Measurements from ENCODE around the gene KPNA3. TPM values are rescaled to one million over a fixed set of nuclear protein-coding genes. Genes with fewer than 3 reads are reported as not detected.
"Not testable (repeated sequence)": the region's sequence is repeated elsewhere in the genome, so short reads cannot be mapped to it uniquely, and the experiment has no call there.

The KPNA3 gene
- total RNA-seq, 2 experiments from 2014 or later, result 35.3 to 47.9 TPM

GRCh38 chr13:49791315-49791710, 1.2 kb downstream of the KPNA3 start:
- ATAC-seq (no peak), DNase-seq (peak; percentile 54)
- CTCF ChIA-PET, result interaction anchor here (0.7 to 1.2 kb wide), 4 partner anchors 100 to 347 kb away, joined by 3 to 5 read pairs (median 3); partner anchors contain the start of genes CAB39L, EBPL, SETDB2 and SPRYD7
- peak overlapping the region; percentile 83 for H3K4me3 Mint-ChIP-seq
- H3K36me3 Mint-ChIP-seq, result peaks cover 25% of the 10 kb centered on the region
- H3K4me1 Mint-ChIP-seq, result peaks cover 38% of the 10 kb centered on the region
- H3K27me3 Mint-ChIP-seq, result no peaks in the 10 kb centered on the region
- H3K9me3 Mint-ChIP-seq (ENCODE audit: low read depth), result no peaks in the 10 kb centered on the region
- peak overlapping the region; percentile 92 for H3K27ac Mint-ChIP-seq

GRCh38 chr13:49789968-49790367, 2.5 kb downstream of the KPNA3 start:
- H3K4me1 Mint-ChIP-seq, result peaks cover 40% of the 10 kb centered on the region
- DNase-seq (no peak), ATAC-seq (no peak)
- H3K36me3 Mint-ChIP-seq, result peaks cover 25% of the 10 kb centered on the region
- no peak overlapping the region for H3K4me3 Mint-ChIP-seq
- H3K9me3 Mint-ChIP-seq (ENCODE audit: low read depth), result no peaks in the 10 kb centered on the region
- CTCF ChIA-PET, result interaction anchor here (1.2 kb wide), 1 partner anchor 45 kb away, joined by 3 read pairs; no protein-coding TSS in a partner anchor
- H3K27ac Mint-ChIP-seq, result no peak overlapping the region
- H3K27me3 Mint-ChIP-seq, result no peaks in the 10 kb centered on the region

GRCh38 chr13:49786401-49787008, 6.0 kb downstream of the KPNA3 start:
- ATAC-seq, result no peak
- H3K9me3 Mint-ChIP-seq (ENCODE audit: low read depth), result no peaks in the 10 kb centered on the region
- DNase-seq, result no peak
- H3K36me3 Mint-ChIP-seq, result peaks cover 23% of the 10 kb centered on the region
- CTCF ChIA-PET, result no interaction called here
- peaks cover 40% of the 10 kb centered on the region for H3K4me1 Mint-ChIP-seq
- H3K27ac Mint-ChIP-seq, result no peak overlapping the region
- H3K27me3 Mint-ChIP-seq, result no peaks in the 10 kb centered on the region
- no peak overlapping the region for H3K4me3 Mint-ChIP-seq

DNA sequence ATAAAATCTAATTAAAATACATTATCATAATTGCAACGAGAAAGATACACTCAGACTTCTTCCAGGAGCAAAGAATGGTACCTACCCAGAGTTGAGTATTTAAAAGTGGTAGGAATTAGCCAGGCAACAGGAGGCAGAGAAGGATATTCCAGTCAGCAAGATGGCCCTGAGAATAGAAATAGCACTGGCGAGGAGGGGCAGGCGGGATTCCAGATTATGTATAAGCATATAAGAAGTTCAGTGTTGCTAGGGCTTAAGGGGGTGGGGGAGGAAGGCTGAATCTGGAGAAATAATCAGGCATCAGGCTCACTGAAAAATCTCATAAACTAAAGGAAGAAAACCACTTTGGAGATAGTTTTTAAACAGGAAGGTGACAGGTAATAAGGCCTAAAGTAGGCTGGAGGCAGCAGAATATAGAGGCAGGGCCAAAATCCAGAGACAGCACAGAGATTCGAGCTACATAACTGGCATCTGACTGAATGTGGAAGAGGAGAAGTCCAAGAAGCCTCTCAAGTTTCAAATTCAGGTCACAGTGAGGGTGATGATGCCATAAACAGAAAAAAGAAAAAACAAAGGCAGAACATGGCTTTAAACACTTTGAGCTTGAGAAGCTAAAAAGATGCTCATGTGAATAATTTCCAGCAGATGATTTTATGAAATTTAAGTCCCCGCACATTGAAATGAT, 7.5 kb downstream of the KPNA3 start:
- no peak for DNase-seq
- CTCF ChIA-PET, result interaction anchor here (1.2 kb wide), 1 partner anchor 28 kb away, joined by 3 read pairs; no protein-coding TSS in a partner anchor

DNA sequence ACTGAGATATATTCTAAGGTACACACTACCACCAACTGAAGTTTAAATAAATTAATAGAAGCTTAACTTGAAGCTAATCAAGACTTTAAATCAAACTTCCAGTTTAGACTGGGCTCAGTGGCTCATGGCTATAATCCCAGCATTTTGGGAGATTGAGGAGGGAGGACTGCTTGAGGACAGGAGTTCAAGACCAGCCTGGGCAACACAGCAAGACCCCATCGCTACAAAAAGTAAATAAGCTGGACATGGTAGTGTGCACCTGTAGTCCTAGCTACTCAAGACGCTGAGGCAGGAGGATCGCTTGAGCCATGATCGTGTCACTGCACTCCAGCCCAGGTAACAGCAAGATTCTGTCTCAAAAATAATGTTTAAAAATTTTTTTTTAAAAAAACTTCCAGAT, 8.6 kb downstream of the KPNA3 start:
- no peak for ATAC-seq
- peaks cover 14% of the 10 kb centered on the region for H3K36me3 Mint-ChIP-seq
- peaks cover 21% of the 10 kb centered on the region for H3K4me1 Mint-ChIP-seq
- H3K4me3 Mint-ChIP-seq, result no peak overlapping the region
- no peak overlapping the region for H3K27ac Mint-ChIP-seq
- no peak for DNase-seq
- no peaks in the 10 kb centered on the region for H3K27me3 Mint-ChIP-seq
- H3K9me3 Mint-ChIP-seq (ENCODE audit: low read depth), result no peaks in the 10 kb centered on the region
- CTCF ChIA-PET, result interaction anchor here (1.2 kb wide), 1 partner anchor 27 kb away, joined by 3 read pairs; no protein-coding TSS in a partner anchor

More for the DNA sequence above, 7.5 kb downstream of the KPNA3 start:
- H3K9me3 Mint-ChIP-seq (ENCODE audit: low read depth), result no peaks in the 10 kb centered on the region
- H3K4me3 Mint-ChIP-seq, result no peak overlapping the region
- H3K36me3 Mint-ChIP-seq, result peaks cover 19% of the 10 kb centered on the region
- no peak overlapping the region for H3K27ac Mint-ChIP-seq
- ATAC-seq, result no peak
- peaks cover 30% of the 10 kb centered on the region for H3K4me1 Mint-ChIP-seq
- no peaks in the 10 kb centered on the region for H3K27me3 Mint-ChIP-seq

- Mint-ChIP-seq H3K4me1 (peaks cover 24% of the 10 kb centered on the region), H3K27me3 (no peaks in the 10 kb centered on the region), H3K9me3 (ENCODE audit: low read depth) (no peaks in the 10 kb centered on the region), H3K36me3 (peaks cover 11% of the 10 kb centered on the region), H3K4me3 (no peak overlapping the region), H3K27ac (no peak overlapping the region)
- ATAC-seq, result no peak
- DNase-seq, result no peak
- CTCF ChIA-PET, result interaction anchor here (0.7 kb wide), 1 partner anchor 10 kb away, joined by 3 read pairs; the partner anchor contains the start of gene KPNA3
These were observed 9.7 kb downstream of the KPNA3 start for GRCh38 chr13:49782784-49783183.

GRCh38 chr13:49781806-49782205, 10.7 kb downstream of the KPNA3 start:
- CTCF ChIA-PET, result no interaction called here
- peaks cover 8% of the 10 kb centered on the region for H3K36me3 Mint-ChIP-seq
- no peak overlapping the region for H3K4me3 Mint-ChIP-seq
- no peak for DNase-seq
- no peaks in the 10 kb centered on the region for H3K27me3 Mint-ChIP-seq
- peaks cover 26% of the 10 kb centered on the region for H3K4me1 Mint-ChIP-seq
- H3K27ac Mint-ChIP-seq, result no peak overlapping the region
- ATAC-seq, result no peak
- no peaks in the 10 kb centered on the region for H3K9me3 Mint-ChIP-seq (ENCODE audit: low read depth)

DNA sequence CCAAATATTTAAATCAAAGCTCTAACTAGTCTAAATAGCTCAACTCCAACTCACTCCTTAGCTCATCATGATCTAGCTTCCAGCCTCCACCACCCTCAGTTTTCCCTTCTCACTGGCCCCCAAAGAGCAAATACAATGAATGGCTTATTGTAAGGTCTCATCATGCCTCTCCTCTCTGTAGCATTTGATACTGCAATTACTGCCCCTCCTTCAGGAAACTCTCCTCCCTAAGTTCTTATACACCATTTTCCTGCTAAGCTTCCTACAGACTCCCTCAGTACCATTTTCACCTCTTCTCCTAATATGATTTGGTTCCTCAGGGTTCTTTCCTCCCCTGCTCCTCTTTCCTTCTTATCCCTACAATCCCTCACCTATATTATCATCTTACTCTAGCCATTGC, 12.8 kb downstream of the KPNA3 start:
- Mint-ChIP-seq H3K4me3 (no peak overlapping the region), H3K36me3 (peaks cover 5% of the 10 kb centered on the region), H3K4me1 (peaks cover 20% of the 10 kb centered on the region), H3K27ac (no peak overlapping the region), H3K9me3 (ENCODE audit: low read depth) (no peaks in the 10 kb centered on the region), H3K27me3 (no peaks in the 10 kb centered on the region)
- DNase-seq (no peak), ATAC-seq (no peak)
- CTCF ChIA-PET, result no interaction called here

DNA sequence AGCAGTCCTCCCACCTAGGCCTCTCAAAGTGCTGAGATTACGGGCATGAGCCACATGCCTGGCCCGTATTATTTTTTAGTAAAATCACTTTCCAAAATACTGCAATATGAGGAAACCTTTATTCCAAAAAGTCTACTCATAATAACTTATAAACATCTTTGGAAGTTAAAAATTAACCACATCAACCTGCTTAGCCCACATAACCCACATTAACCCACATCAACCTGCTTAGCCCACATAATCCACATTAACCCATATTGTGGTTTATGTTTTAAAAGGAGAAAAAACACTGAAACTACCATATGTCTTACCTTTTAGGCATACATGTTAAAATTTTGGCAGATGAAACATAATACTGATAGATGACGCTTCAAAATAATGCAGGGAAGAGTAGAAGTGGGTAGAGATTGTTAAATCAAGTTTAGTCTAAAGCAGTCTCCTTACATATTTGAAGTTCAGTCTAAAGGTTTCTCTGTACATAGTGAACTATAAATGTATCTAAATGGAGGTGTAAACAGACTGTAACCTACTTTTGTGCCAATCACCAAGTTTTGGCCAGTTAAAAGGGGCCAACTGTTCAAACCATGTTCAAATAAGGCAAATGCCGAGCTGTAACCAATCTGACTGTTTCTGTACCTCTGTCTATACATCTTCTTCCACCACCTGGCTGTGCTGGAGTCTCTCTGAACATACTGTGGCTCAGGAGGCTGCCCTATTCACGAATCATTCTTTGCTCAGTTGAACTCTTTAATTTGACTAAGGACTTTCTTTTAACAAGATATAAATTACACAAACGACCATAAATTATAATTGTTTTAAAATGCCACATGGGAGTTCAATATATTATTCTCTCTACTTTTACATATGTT, 14.5 kb downstream of the KPNA3 start:
- DNase-seq (no peak), ATAC-seq (no peak)
- no peaks in the 10 kb centered on the region for H3K9me3 Mint-ChIP-seq (ENCODE audit: low read depth)
- CTCF ChIA-PET, result no interaction called here
- no peaks in the 10 kb centered on the region for H3K27me3 Mint-ChIP-seq
- H3K36me3 Mint-ChIP-seq, result peaks cover 5% of the 10 kb centered on the region
- peak overlapping the region; percentile 2 for H3K27ac Mint-ChIP-seq
- H3K4me3 Mint-ChIP-seq, result no peak overlapping the region
- peaks cover 17% of the 10 kb centered on the region for H3K4me1 Mint-ChIP-seq

- H3K36me3 Mint-ChIP-seq, result peaks cover 9% of the 10 kb centered on the region
These were observed 15.6 kb downstream of the KPNA3 start for GRCh38 chr13:49776871-49777270.

DNA sequence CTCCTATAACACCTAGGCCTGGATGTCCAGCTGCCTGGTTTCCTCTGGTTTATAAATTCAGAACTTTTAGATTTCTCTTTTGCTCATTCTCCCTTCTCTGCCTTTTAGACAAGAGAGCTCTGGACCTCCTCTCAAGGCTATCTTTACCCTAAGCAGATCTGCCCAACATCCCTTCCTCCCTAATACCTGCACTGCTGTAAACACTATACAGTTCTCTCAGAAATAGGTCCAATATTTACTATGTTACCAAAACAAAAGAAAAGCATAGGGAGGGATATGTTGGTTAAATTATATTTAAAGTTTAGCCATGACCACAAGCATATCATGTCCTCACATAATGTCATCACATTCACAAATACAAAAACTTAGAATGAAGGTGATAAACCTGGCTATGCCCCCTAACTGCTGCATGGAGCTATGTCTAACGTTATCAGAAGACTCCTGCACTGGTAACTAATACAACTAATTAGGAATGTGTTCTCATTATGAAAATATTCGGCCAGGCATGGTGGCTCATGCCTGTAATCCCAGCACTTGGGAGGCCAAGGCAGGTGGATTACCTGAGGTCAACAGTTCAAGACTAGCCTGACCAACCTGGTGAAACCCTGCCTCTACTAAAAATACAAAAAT, 18.0 kb downstream of the KPNA3 start:
- ATAC-seq (no peak), DNase-seq (no peak)
- no peak overlapping the region for H3K27ac Mint-ChIP-seq
- no peaks in the 10 kb centered on the region for H3K9me3 Mint-ChIP-seq (ENCODE audit: low read depth)
- H3K27me3 Mint-ChIP-seq, result no peaks in the 10 kb centered on the region
- H3K4me3 Mint-ChIP-seq, result no peak overlapping the region
- CTCF ChIA-PET, result interaction anchor here (1.2 kb wide), 1 partner anchor 9 kb away, joined by 3 read pairs; no protein-coding TSS in a partner anchor
- H3K4me1 Mint-ChIP-seq, result peaks cover 14% of the 10 kb centered on the region
- H3K36me3 Mint-ChIP-seq, result peaks cover 7% of the 10 kb centered on the region

More at GRCh38 chr13:49776871-49777270, 15.6 kb downstream of the KPNA3 start:
- CTCF ChIA-PET, result interaction anchor here (0.9 kb wide), 1 partner anchor 13 kb away, joined by 3 read pairs; no protein-coding TSS in a partner anchor
- Mint-ChIP-seq H3K4me1 (peaks cover 15% of the 10 kb centered on the region), H3K4me3 (no peak overlapping the region), H3K9me3 (ENCODE audit: low read depth) (no peaks in the 10 kb centered on the region), H3K27me3 (no peaks in the 10 kb centered on the region), H3K27ac (no peak overlapping the region)
- DNase-seq (no peak), ATAC-seq (no peak)

DNA sequence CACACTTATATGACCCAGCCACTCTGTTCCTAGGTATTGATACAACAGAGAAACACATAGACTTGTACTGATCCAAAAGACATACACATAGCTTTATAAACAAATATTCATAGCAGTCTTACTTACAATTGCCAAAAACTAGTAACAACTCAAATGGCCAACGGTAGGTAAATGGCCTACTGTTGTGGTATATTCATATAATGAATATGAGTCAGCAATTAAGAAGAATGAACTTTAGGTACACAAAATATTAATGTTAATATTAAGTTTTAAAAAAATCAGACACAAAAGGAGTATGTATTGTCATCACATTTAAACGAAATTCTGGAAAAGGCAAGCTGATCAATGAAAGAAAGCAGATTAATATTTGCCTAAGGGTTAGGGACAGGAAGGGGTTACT, 19.7 kb downstream of the KPNA3 start:
- Mint-ChIP-seq H3K4me1 (peaks cover 11% of the 10 kb centered on the region), H3K27ac (no peak overlapping the region), H3K27me3 (no peaks in the 10 kb centered on the region), H3K36me3 (peaks cover 5% of the 10 kb centered on the region), H3K9me3 (ENCODE audit: low read depth) (no peaks in the 10 kb centered on the region), H3K4me3 (no peak overlapping the region)
- no peak for DNase-seq
- CTCF ChIA-PET, result no interaction called here
- no peak for ATAC-seq

GRCh38 chr13:49761811-49762210, 30.7 kb downstream of the KPNA3 start:
- H3K27ac Mint-ChIP-seq; H3K4me3 Mint-ChIP-seq; H3K27me3 Mint-ChIP-seq; ATAC-seq; H3K9me3 Mint-ChIP-seq (ENCODE audit: low read depth); DNase-seq; CTCF ChIA-PET: not testable (repeated sequence)
- Mint-ChIP-seq H3K36me3 (peaks cover 34% of the 10 kb centered on the region), H3K4me1 (peaks cover 17% of the 10 kb centered on the region)

Data from activated CD8-positive, alpha-beta memory T cell treated with anti-CD3 and anti-CD28 coated beads, Interleukin-2, amount 10 ng/mL, durations not matched to agents 7 days and 5 days (primary cell).